GM12878 (cell line): Measurements from ENCODE around the gene CLBA1. TPM values are rescaled to one million over a fixed set of nuclear protein-coding genes. Genes with fewer than 3 reads are reported as not detected.

Experiments
- ATAC-seq: fragments of 200-7000 bp; cut with Tn5 transposase; 3 replicates; pipeline ENCODE4 v1.9.1; 2020; ENCODE audit warnings: mild to moderate bottlenecking, moderate library complexity
- BruUV-seq: library from RNA; stranded (reverse); fragments of 400-500 nt; replicated peaks from 2 replicates; lab custom pipeline; 2021; lab: Mats Ljungman, UMichigan
- CTCF ChIA-PET: fragments of 300-600 bp; sonication (Branson Sonifier 250); formaldehyde crosslinking; extraction: SDS; loops from one replicate; lab custom pipeline; 2021; ENCODE audit warnings: inconsistent platforms; lab: Yijun Ruan, JAX
- POLR2A ChIA-PET: fragments of 350-600 bp; formaldehyde crosslinking; extraction: SDS; loops from one replicate; lab custom pipeline; 2021; ENCODE audit warnings: inconsistent platforms; lab: Charles Lee
- RAD21 ChIA-PET: fragments of 300-600 bp; sonication (Branson Sonifier 250); formaldehyde crosslinking; loops from one replicate; lab custom pipeline; 2023; ENCODE audit warnings: antibody characterized with exemption; ENCODE audit not compliant: unreplicated experiment; lab: Charles Lee
- SMC1A ChIA-PET: fragments of 300-600 bp; sonication (Branson Sonifier 250); formaldehyde crosslinking; loops from one replicate; lab custom pipeline; 2023; ENCODE audit not compliant: unreplicated experiment, uncharacterized antibody; lab: Charles Lee
- DNase-seq: peaks from one replicate; pipeline ENCODE4 v3.0.0-alpha.2; 2011; ENCODE audit warnings: low read depth, low spot score
- FAIRE-seq: peaks from 3 replicates; lab custom pipeline; 2011; peaks lifted over from hg19 to GRCh38; lab: Jason Lieb, UNC
- H2AFZ ChIP-seq: 2 replicates; pipeline ENCODE4 v1.6.0; 2011; ENCODE audit warnings: low read depth, low read length, control low read depth; ENCODE audit not compliant: control insufficient read depth
- H3K27ac ChIP-seq: 2 replicates; pipeline ENCODE4 v1.5.1; 2011; ENCODE audit warnings: control low read depth; ENCODE audit not compliant: control insufficient read depth, insufficient read depth
- H3K27me3 ChIP-seq, 2 experiments: replicated peaks in 1 of 2; 2 replicates each; pipeline versions ENCODE4 v1.6.0 to v1.6.1; 2011; ENCODE audit warnings: low read length in 1 of 2; ENCODE audit not compliant: control insufficient read depth in 2 of 2, insufficient read depth in 2 of 2
- H3K36me3 ChIP-seq, 2 experiments: 2 replicates each; pipeline ENCODE4 v1.5.1; 2011; ENCODE audit warnings: low read length in 1 of 2; ENCODE audit not compliant: control insufficient read depth in 2 of 2, insufficient read depth in 2 of 2
- H3K4me1 ChIP-seq: 2 replicates; pipeline ENCODE4 v1.6.1; 2011; ENCODE audit warnings: mild to moderate bottlenecking, low read length, moderate library complexity, mixed read lengths; ENCODE audit not compliant: control insufficient read depth, insufficient read depth
- H3K4me2 ChIP-seq: 2 replicates; pipeline ENCODE4 v1.6.0; 2011; ENCODE audit warnings: control low read depth; ENCODE audit not compliant: control insufficient read depth, insufficient read depth
- H3K4me3 ChIP-seq: fragments of 200-600 bp; sonication (generic); 2 replicates; pipeline ENCODE4 v1.5.1; 2016
- H3K79me2 ChIP-seq: 2 replicates; pipeline ENCODE4 v1.6.0; 2011; ENCODE audit warnings: low read length; ENCODE audit not compliant: control insufficient read depth, insufficient read depth
- H3K9ac ChIP-seq: 2 replicates; pipeline ENCODE4 v1.8.0; 2011; ENCODE audit warnings: low read length, control low read depth, mixed read lengths; ENCODE audit not compliant: control insufficient read depth, insufficient read depth
- H3K9me3 ChIP-seq: replicated peaks from 3 replicates; pipeline ENCODE4 v1.5.1; 2011; ENCODE audit warnings: mild to moderate bottlenecking, low read length; ENCODE audit not compliant: control insufficient read depth, insufficient read depth
- H4K20me1 ChIP-seq: 2 replicates; pipeline ENCODE4 v1.6.0; 2011; ENCODE audit not compliant: control insufficient read depth, insufficient read depth
- CTCF ChIP-seq, 3 experiments: IDR thresholded peaks in 2 of 3; conservative IDR thresholded peaks in 1 of 3; 2 replicates each; pipeline ENCODE4 v1.5.1; 2011; ENCODE audit warnings: low read depth in 3 of 3, low read length in 3 of 3, mild to moderate bottlenecking in 3 of 3, control low read depth in 2 of 3, moderate library complexity in 2 of 3, inconsistent platforms in 1 of 3, mixed read lengths in 1 of 3; ENCODE audit not compliant: control insufficient read depth in 2 of 3, insufficient read depth in 1 of 3; ENCODE audit errors: extremely low read depth in 1 of 3
- E2F4 ChIP-seq: IDR thresholded peaks from 2 replicates; pipeline ENCODE4 v1.6.1; 2012; ENCODE audit warnings: low read depth, low read length, improper control_type of control experiment
- FOXM1 ChIP-seq: IDR thresholded peaks from 2 replicates; pipeline ENCODE4 v1.6.1; 2012; ENCODE audit warnings: low read depth, mild to moderate bottlenecking, inconsistent platforms, low read length, moderate library complexity
- JUNB ChIP-seq: IDR thresholded peaks from 2 replicates; pipeline ENCODE4 v1.6.1; 2016; ENCODE audit warnings: antibody characterized with exemption, mild to moderate bottlenecking
- KDM1A ChIP-seq: fragments of 200-600 bp; sonication (generic); IDR thresholded peaks from 2 replicates; pipeline ENCODE4 v1.6.1; 2016; ENCODE audit warnings: borderline replicate concordance
- POU2F2 ChIP-seq: IDR thresholded peaks from 3 replicates; pipeline ENCODE4 v1.6.1; 2011; ENCODE audit warnings: low read depth, mild to moderate bottlenecking, low read length, borderline replicate concordance
- RAD21 ChIP-seq: IDR thresholded peaks from 2 replicates; pipeline ENCODE4 v1.6.1; 2011; ENCODE audit warnings: mild to moderate bottlenecking, low read depth, low read length, moderate library complexity; ENCODE audit not compliant: insufficient read depth
- RB1 ChIP-seq: fragments of 450-650 bp; formaldehyde crosslinking; IDR thresholded peaks from 2 replicates; pipeline ENCODE4 v1.6.1; 2017; ENCODE audit warnings: mild to moderate bottlenecking, borderline replicate concordance
- RBBP5 ChIP-seq: fragments of 200-600 bp; sonication (generic); conservative IDR thresholded peaks from 2 replicates; pipeline ENCODE4 v1.6.1; 2016
- SIX5 ChIP-seq: IDR thresholded peaks from 2 replicates; pipeline ENCODE4 v1.6.1; 2011; ENCODE audit warnings: mild to moderate bottlenecking, low read depth, low read length, moderate library complexity; ENCODE audit not compliant: severe bottlenecking
- SKIL ChIP-seq: fragments of 450-650 bp; IDR thresholded peaks from 2 replicates; pipeline ENCODE4 v1.6.1; 2017; ENCODE audit warnings: mild to moderate bottlenecking, low read depth, inconsistent platforms; ENCODE audit not compliant: poor library complexity, severe bottlenecking
- TCF3 ChIP-seq: IDR thresholded peaks from 2 replicates; pipeline ENCODE4 v1.6.1; 2012; ENCODE audit warnings: low read depth, mild to moderate bottlenecking, low read length, borderline replicate concordance; ENCODE audit not compliant: insufficient read depth
- TCF7 ChIP-seq: IDR thresholded peaks from 2 replicates; pipeline ENCODE4 v1.6.1; 2014; ENCODE audit warnings: antibody characterized with exemption, borderline replicate concordance
- USF2 ChIP-seq: IDR thresholded peaks from 2 replicates; pipeline ENCODE4 v1.6.1; 2011; ENCODE audit warnings: low read depth, low read length, improper control_type of control experiment, borderline replicate concordance
- YBX1 ChIP-seq: fragments of 450-650 bp; IDR thresholded peaks from 2 replicates; pipeline ENCODE4 v1.6.1; 2016; ENCODE audit warnings: antibody characterized with exemption
- ZNF217 ChIP-seq: fragments of 450-650 bp; IDR thresholded peaks from 2 replicates; pipeline ENCODE4 v1.6.1; 2017; ENCODE audit warnings: antibody characterized with exemption, mild to moderate bottlenecking
- WGBS: methylation state at CpG from one replicate; pipeline ENCODE4 v1.1.6; 2016; ENCODE audit warnings: low lambda C conversion rate; ENCODE audit not compliant: insufficient replicate concordance, insufficient coverage; ENCODE audit errors: missing lambda C conversion rate; 5-methylcytosine and 5-hydroxymethylcytosine counted together
- in situ Hi-C: fragments of 300-500 bp; cut with MboI; formaldehyde crosslinking; loops from 9 replicates; pipeline ENCODE4 v1.14.3; 2018; ENCODE audit warnings: mixed read lengths
- intact Hi-C: fragments of 100-400 bp; cut with micrococcal nuclease; formaldehyde crosslinking; loops from one replicate; pipeline ENCODE4 v1.14.2; 2022; ENCODE audit not compliant: unreplicated experiment
- polyA plus RNA-seq, 11 experiments: library from polyadenylated mRNA; depleted of rRNA in 4 of 11; unstranded in 6 of 11; stranded (reverse) in 5 of 11; fragments of >200 nt; fragmentation: Nextera tagmentation in 4 of 11; fragmentation: Illumina TruSeq in 1 of 11; extraction: Ambion mirVana in 4 of 11; extraction: Trizol in 1 of 11; gene quantifications; 1 replicate in 1 of 11; 2 replicates in 10 of 11; pipeline versions ENCODE4 v1.2.1 to v1.2.3, GENCODE V29; 2011 to 2016; ENCODE audit warnings: inconsistent platforms in 2 of 11, missing spikeins in 2 of 11, low read depth in 1 of 11
- total RNA-seq, 4 experiments: library from RNA; depleted of rRNA in 3 of 4; stranded (reverse); fragments of >200 nt in 3 of 4; fragmentation: Illumina TruSeq in 1 of 4; extraction: Trizol in 1 of 4; gene quantifications; 2 replicates each; pipeline versions ENCODE4 v1.2.1 to v1.2.3, GENCODE V29; 2013 to 2021

CLBA1 gene
- total and polyA plus RNA-seq, 10 of the 15 experiments (the other 5 are each of a cell fraction or from before 2014, with no cell fraction given), result 0.07 to 1.1 (median 0.62) TPM; not detected in 1

GRCh38 chr14:104968153-104968527, 17.4 kb upstream of the CLBA1 start:
- Histone ChIP-seq H4K20me1 (no peaks in the 10 kb centered on the region), H3K4me1 (no peaks in the 10 kb centered on the region), H3K36me3 (no peaks in the 10 kb centered on the region), H3K9ac (no peak overlapping the region), H3K4me3 (no peak overlapping the region), H3K79me2 (no peaks in the 10 kb centered on the region)
- intact Hi-C loops, result no loop called here
- no TSS peak for BruUV-seq
- ATAC-seq, result no peak
- RAD21 ChIA-PET, result no interaction called here
- no peak for FAIRE-seq
- TF ChIP-seq POU2F2 (no peak), RBBP5 (no peak), RB1 (no peak), SIX5 (no peak), KDM1A (no peak), ZNF217 (no peak), TCF7 (no peak), RAD21 (no peak), CTCF (IDR thresholded peaks at IDR 0.05 in 2 of 3, conservative IDR thresholded peaks at IDR 0.05 in 1 of 3; ENCODE audit: control insufficient read depth in 2 of 3, extremely low read depth in 1 of 3, insufficient read depth in 1 of 3, low read depth in 3 of 3, low read length in 3 of 3) (no peak), TCF3 (no peak), USF2 (no peak), SKIL (no peak), FOXM1 (no peak), JUNB (no peak), YBX1 (no peak), E2F4 (no peak)
- TF ChIP-seq, all 136 proteins: peak for 0
- ChIA-PET POLR2A (no interaction called here), CTCF (no interaction called here), SMC1A (no interaction called here)
- Histone ChIP-seq H2AFZ (no peak overlapping the region), H3K27ac (no peak overlapping the region), H3K4me2 (no peak overlapping the region), H3K9me3 (no peaks in the 10 kb centered on the region), H3K27me3 (peaks cover 3 to 7% of the 10 kb centered on the region in 2 experiments)
- 14% methylated on average over 10 of the region's 12 CpGs for WGBS
- in situ Hi-C loops, result no loop called here
- no peak for DNase-seq
